ENCODE data around the gene PEX5.

Gene PEX5

DNA sequence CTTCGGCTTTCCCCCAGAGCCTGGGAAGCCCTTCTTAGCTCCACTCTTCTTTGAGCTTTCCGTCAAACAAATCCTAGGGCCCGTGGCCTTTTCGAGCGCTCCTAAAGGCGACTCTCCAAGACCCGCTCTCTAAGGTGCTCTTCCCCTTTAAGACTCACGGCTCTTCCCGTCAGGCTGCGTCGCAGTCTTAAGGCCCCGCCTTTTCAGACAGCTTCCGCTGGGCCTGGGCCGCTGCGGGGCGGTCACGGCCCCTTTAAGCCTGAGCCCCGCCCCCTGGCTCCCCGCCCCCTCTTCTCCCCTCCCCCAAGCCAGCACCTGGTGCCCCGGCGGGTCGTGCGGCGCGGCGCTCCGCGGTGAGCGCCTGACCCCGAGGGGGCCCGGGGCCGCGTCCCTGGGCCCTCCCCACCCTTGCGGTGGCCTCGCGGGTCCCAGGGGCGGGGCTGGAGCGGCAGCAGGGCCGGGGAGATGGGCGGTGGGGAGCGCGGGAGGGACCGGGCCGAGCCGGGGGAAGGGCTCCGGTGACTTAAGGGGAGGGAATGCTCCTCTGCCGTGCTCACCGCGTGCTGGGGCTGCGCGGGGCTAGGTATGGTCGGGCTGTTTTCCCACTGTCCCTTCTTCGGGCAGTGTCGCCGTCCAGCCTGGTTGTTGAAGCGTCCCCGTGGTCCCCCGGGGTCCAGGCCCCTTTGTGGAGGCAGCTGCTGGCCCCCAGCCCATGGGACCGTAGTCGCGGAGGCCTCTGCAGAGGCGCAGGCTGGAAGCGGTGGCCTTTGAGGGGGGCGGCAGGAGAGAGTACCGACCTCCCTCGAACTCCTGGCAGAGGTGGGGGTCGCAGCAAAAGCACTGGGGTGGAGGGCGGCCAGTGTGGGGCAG is at the start of gene PEX5:
Gene PEX5 (plus strand): TSS at position 289 of the 870 bp plus-strand sequence. CDS start 692 bp downstream, outside the sequence.
- DNase-seq, result peak; percentile 82

DNA sequence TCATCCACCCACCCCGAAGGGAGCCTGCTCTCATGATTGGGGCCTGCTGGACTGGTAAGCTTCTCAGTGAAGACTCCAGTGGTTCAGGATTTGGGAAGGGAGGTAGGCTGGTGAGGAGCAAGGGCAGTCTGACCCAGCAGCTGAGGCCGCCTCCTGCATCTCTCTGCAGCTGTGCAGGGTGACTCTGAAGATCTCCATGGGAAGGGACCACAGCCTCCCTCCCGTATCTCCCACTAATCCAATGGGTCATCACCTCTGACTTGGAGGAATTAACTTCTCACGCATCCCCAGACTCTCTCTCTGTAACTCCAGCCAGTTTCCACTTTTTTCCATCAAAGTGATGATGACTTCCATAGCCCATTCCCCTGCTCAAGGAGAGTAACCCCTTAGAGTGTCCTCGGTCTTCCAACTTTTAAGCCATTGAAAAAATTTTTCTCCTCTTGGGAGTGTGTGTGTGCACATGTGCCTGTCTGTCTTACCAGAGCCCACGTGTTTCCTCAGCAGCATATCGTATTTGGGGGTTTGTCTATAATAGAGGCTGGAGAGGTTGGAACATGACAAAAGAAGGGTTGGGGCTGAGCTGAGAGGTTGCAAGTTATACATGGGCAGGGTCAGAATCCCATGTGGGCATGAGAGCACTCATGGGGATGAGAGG is 48.0 kb upstream of the PEX5 start:
- DNase-seq, result no peak

DNA sequence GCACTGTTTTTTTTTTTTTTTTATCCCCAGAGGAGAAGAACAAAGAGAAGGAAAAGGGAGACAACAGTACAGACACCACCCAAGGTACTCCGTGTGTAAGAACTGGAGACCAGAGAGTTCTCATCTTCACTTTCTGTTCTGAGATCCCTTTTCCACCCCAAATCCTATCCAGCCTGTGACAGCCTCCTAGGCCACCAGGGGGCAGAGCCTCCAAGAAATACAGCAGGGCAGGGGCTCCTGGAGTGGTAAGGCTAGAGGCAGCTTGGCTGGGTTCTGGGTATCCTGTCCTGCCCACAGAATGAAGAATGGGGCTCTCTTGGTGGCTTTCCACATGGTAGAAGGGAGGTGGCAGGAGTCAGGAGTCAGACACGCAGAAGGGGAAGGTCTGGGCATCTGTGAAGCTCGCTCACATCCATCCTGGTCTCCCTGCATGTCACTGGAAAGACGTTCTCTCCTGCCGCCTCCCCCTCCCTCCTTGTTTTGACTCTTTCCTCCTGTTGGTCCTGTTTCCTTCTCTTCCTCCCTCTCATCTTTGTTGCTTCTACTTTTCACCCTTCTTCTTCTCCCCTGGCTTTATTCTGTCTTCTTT is 47.3 kb upstream of the PEX5 start:
- DNase-seq, result peak; percentile 59

DNA sequence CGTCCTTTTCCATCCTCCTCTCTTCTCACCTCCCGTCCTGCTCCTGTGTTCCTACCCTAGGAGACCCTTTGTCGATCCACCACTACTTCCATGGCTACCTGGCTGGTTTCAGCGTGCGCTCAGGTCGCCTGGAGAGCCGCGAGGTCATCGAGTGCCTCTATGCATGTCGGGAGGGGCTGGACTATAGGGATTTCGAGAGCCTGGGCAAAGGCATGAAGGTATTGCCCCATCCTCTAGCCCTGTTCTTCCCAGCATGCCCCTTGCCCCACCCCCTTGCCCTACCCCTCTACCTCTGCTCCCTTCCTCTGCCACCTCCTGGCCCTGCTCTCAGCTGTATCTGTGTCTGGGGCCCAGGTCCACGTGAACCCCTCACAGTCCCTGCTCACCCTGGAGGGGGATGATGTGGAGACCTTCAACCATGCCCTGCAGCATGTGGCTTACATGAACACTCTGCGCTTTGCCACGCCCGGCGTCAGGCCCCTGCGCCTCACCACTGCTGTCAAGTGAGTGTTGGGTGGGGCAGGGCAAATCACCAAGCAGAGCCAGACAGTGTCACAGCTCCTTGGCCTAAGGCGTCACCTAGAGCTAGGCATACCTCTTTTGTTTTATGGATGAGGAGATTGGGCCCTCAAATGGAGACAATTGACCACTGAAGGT is 46.5 kb upstream of the PEX5 start:
- DNase-seq, result no peak

DNA sequence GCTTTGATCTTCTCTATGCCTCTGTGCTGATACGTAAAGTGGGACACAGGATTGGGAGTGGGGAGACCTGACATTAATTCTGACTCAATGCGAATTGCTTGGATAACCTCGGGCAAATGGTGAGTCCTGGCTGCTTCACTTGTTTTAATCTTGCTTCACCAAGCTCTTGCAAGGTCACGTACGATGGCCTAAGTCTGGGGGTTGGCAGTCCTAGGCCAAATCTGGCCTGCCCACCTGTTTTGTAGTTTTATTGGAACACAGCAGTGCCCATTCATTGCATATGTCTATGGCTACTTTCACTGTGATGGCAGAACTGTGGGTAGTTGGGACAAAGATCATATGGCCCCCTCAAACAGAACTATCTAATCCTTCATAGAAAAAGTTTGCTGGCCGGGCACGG is 45.9 kb upstream of the PEX5 start:
- no peak for DNase-seq

DNA sequence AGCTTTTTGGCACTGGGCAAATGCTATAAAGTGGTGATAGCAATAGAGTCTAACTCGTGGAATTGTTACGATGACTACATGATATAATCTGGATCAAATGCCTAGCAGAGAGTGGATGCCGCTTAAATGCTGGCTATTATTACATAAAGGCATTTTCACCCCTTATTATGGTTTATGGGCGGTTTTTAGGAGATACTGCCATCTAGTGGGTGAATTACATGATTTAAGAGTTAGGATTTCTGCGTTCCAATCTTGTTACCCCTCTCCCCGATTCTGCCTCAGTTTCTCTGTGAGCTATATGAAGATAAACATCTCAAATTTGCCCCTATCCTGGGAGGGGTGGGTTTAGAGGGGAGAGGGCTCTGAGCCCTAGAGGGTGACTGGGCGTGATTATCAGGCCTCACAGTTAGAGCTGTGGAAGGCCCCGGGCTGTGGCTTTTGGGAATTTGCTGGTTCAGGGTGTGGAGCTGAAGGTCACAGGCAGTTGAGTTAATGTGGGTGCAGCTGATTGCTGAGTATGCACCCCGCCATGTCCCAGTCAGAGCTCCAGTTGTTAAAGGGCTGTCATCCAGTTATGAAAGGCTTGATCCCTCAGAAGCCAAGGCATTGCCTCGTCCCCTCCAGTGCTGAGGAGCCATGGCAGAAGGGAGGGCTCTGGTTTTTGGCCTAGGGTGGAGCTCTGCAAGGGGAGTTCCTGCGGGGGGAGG is 44.9 kb upstream of the PEX5 start:
- no peak for DNase-seq

DNA sequence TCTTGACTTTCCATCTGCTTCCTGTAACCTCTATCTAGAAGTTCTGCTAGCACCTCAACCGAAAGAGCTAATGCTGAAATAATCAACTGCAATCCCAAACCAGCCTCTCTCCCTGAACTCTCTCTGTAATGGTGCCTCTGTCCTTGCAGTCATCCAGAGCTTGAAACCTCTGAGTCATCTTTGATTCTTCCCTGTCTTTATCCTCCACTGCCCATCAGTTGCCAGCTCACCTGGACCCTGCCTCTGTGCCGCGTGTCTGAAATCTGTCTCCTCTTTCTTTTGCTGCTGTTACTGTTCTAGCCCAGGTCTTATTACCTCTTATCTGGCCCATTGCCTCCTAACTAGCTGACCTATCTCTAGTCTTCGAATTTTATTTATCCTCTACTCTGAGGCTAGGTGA is 43.8 kb upstream of the PEX5 start:
- DNase-seq, result no peak

DNA sequence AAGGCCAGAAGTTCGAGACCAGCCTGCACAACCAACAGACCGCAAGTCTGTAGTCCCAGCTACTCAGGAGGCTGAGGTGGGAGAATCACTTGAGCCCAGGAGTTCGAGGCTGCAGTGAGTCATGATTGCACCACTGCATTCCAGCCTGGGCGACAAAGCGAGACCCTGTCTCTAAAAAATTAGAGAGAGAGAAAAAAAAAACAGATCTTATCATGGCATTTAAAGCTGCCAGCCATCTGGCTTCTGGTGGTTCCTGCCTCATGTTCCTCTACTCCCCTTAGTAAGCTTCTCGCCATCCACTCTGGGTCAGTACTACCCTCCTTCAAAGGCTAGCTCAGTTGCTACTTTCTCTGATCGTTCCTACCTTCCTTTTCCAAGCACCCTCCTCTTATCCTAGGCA is 43.3 kb upstream of the PEX5 start:
- DNase-seq, result no peak

DNA sequence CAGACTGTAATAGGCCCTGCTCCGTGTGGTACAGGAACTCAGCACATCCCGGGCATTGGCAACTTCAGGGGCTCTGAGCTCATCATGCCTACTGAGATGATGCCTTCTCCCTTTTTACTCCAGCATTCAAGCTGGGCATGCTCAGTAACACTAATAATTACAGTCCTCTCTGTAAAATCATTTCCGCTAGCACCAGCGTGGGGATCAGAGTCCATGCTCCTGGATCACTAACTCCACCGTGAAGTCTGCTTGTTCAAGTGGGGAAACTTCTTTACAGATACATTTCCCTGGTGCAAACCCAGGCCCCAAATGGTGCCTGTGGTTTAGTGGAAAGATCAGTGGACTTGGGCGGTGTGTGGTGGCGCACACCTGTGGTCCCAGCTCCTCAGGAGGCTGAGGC is 42.6 kb upstream of the PEX5 start:
- DNase-seq, result no peak

DNA sequence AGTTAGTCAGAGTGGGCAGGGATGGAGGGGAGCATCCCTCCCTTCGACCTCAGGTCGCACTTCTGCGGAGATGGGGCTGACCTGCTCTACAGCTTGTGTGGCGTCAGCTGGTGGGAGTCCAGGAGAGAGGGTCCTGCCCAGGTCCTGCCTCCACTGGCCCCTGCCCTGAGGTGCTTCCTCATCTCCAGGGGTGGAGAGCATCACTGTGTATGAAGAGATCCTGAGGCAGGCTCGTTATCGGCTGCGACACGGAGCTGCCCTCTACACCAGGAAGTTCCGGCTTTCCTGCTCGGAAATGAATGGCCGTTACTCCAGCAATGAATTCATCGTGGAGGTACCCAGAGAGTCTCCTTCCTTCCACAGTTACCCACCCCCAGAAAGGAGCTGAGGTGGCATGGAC is 39.1 kb upstream of the PEX5 start:
- DNase-seq, result no peak

DNA sequence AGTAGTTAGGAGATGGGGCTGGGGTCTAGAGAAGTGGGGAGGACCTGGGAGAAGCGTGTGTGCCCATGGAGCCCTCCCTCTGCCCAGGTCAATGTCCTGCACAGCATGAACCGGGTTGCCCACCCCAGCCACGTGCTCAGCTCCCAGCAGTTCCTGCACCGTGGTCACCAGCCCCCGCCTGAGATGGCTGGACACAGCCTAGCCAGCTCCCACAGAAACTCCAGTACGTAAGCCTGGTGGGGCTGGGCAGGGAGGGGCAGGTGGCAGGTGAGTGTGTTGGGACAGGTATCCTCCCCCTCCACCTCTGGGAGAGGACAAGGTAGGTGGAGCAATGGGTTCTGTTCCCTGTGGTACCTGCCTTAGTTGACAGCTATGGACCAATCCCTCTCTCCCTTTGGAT is 38.6 kb upstream of the PEX5 start:
- DNase-seq, result no peak

DNA sequence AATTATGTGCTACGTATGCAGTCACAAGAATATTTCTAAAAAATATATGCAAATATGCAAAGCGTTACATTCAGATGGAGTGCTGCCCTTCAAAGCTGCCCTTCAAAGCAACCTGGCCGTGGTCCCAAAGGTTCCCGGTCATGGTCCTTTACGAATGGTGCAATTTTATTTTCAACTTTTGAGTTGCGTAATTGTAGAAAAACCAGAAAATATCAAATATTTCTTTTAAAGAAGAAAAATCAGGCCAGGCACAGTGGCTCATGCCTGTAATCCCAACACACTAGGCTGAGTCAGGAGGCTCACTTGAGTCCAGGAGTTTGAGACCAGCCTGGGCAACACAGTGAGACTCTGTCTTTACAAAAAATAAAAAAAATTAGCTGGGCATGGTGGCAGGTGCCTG is 38.0 kb upstream of the PEX5 start:
- no peak for DNase-seq

DNA sequence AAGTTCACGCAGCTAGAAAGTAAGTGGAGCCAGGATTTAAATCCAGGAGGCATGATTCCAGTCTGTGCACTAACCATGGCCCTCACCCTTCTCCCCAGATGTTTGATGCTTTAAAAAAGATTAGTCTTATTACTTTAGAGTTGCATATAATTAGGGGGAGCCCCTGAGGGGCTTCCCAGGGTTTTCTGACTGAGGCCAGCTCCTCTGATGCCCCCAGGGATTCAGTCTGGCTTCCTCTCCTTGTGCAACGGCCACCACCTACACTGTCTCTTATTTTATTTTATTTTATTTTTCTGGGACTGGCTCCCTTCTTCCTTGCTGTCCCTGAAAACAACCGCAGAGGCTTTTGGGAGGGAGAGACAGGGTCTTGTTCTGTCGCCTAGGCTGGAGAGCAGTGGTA is 36.7 kb upstream of the PEX5 start:
- DNase-seq, result no peak

DNA sequence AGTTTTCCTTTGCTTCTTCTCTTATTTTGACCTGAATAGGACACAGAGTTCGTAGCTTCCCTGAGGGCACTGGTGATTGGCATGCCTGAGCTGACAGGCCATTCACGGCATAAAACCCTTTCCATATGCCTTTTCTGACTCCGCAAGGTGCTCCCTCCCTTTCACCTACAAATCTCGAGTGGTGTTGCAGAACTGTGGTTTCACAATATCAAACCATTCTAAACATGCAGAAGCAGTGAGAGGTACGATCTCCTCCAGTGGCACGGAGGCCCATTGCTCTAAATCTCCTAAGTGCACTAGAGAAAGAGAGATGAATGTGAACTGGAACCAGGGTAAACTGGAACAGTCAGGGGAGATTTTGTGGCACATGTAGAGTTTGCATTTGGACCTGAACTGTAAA is 35.4 kb upstream of the PEX5 start:
- DNase-seq, result no peak

DNA sequence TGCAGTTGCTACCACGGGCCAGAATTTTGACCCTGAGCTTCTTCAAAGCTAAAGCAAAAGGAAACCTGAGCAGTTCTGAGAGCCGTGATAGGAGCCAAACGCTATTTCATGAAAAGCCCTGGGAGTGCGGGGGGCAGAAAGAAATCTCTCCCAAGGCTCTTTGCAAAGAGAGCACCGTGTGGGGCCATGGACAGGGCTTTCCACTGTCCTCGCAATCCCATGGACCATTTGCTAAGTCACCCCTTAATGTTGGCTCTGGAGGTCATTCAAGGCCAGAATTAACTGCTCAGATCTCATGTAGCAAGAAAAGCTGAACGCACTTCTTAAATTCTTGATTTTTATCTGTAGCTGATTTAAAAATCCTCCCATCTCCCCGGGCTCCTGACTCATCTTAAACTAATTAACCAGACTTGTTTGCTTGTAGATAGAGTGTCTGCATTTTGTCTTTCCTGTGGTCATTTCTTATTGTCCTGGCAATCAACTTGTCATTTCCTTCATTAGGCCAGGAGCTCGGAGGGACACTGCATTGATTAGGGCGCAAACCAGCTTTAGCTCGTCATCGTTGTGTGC is 34.5 kb upstream of the PEX5 start:
- no peak for DNase-seq

DNA sequence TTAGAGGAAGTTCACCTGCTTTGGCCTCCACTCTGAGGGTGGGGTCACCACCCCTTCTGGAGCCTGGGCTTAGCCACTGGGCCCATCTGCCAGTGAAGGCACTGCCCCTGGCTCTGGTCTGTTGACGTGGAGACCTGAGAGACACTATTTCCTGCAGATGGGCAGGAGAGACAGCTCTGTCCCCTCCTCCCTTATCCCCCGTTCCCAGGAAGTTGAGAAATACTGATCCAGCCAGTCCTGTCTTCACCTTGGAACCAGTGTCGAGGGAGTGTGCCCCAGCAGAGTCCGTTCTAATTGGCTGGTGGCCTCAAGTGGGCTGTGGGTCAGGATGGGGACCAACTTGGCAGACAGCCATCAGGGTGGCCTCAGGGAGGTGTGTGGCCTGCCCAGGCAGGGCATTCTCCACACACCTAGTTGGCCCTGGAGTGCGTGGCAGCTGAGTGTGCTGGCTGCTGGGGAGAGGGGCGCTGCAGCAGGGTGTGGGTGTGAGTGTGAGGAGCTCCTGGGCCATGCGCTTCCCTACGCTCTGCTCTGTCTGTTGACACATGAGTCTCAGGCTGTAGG is 33.9 kb upstream of the PEX5 start:
- DNase-seq, result no peak

DNA sequence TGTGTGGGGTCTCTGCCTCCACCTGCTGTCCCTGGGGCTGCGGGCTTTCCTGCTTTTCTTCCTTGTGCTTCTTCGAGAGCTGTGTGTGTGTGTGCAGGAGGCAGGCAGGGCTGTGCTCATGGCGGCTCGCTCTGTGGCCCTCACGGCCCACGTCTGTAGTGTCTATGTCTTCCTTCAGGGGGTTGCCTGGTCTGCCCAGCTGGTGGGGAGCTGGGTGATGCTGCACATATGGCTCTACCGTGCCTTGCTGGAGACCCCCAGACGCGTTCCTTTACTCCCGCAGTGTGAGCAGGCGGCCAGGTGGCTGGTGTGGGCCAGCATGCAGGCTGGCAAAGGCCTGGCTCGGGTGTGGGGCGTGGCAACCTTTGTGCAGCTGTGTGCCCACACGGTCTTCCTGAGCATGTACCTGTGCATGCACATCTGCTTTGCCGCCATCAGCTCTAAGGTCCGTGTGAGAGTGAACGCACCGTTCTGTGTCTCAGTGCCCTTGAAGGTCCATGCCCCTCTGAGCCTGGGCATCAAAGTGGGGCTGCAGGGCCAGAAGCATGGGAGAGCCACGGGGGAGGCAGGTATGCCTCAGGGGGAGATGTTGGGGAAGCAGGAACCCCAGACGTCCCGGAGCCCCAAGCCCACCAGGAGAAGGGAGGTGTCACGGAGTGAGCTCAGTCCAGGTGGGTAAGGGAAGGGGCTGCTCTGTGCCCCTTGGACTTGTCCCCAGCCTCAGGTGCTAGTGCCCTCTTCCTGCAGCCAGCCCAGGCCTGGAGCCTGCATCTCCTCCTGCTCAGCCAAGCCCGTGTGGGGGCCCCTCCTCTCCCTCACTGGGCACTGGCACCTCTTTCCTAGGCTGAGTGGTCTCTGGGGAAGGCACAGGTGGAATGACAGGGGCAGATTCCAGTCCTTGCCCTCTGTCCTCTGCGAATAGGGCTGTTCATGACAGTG is 33.0 kb upstream of the PEX5 start:
- no peak for DNase-seq

DNA sequence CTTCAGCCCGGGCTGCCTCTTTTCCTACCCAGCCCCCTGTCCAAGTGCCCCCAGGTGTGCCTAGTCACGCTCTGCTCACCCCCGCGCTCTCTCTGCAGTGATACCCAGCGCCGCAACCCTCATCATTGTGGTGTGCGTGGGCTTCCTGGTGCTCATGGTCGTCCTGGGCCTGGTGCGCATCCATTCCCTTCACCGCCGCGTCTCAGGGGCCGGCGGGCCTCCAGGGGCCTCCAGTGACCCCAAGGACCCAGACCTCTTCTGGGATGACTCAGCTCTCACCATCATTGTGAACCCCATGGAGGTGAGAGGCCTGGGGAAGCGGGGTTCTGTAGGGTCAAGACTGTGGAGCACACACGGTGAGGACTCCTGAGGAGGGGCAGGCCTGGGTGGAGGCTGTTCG is 32.1 kb upstream of the PEX5 start:
- DNase-seq, result no peak

DNA sequence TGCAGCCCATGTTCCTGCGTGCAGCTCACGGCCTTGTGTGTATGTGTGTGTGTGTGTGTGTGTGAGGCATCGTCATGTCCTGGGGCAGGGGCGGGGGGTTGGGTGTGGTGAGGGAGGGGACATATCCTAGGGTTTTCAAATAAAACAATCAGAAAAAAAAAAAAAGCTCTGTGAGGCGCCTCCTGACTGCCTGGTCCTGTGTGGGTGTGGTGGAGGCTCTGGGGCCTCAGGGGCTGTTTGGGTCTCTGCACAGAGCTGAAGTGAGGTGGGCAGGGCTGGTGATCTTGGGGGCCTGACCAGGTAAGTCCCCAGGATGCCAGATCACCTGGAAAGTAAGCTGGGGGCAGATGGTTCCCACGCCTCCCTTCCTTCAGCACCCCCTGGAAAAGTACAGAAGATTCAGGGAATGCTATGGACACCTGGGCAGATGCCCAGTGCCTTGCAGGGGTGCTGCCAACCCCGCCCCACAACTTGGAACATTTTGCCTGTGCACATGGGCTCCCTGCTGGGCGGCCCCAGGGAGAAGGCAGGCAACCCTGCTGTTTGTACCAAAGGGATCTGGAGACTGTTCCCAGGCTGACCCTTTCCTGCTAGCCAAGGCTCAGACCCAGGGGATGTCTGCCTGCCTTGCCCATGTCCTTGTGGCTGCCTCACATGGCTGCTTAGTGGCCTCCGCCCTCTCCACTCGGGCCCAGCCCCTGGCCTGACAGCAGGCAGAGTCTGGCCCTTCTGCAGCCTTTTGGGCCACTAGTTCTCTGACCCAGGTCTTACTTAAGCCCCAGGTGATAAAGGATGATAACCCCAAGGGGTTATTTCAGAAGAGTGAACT is 30.5 kb upstream of the PEX5 start:
- DNase-seq, result no peak

DNA sequence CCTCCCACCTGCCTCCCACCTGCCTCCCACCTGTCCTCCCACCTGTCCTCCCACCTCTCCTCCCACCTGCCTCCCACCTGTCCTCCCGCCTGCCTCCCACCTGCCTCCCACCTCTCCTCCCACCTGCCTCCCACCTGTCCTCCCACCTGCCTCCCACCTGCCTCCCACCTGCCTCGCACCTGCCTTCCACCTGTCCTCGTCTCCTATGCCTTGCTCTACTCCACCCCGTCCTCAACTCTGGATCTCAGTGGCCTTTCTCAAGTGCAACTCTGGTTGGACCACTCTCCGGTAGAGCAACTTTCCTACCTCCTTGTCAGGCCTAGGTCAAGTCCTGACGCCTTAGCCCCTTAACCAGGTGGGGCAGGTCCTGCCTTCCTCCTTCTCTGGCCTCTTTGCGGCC is 29.3 kb upstream of the PEX5 start:
- no peak for DNase-seq

Data from activated CD8-positive, alpha-beta memory T cell treated with anti-CD3 and anti-CD28 coated beads, Interleukin-2, amount 50 U/mL, for 4 hours (primary cell).